ENCODE results near the gene PID1. TPM values are rescaled to one million over a fixed set of nuclear protein-coding genes. Genes with fewer than 3 reads are reported as not detected.

Gene PID1
- total RNA-seq (2021) (1.2 to 2.6 TPM (median 1.3 TPM) in 3 replicates), Bru-seq, nascent RNA (percentile 33 among the genes with signal in this experiment)
- long read RNA-seq, experiment 1, transcript PID1-203 (3 exons, 2,533 nt) = major isoform, 8 of 10 reads
- long read RNA-seq, experiment 1, partial matches to known transcripts = 0 of 10 reads
- long read RNA-seq, experiment 1, other reads (novel, unspliced or antisense) = 2 of 10 reads
- long read RNA-seq, experiment 2, partial matches to known transcripts = 0 of 2 reads
- long read RNA-seq, experiment 2, other reads (novel, unspliced or antisense) = 0 of 2 reads
- long read RNA-seq, experiment 3, partial matches to known transcripts = 0 of 1 reads
- long read RNA-seq, experiment 3, other reads (novel, unspliced or antisense) = 0 of 1 reads

- no peaks in the 10 kb centered on the region for H3K36me3 Mint-ChIP-seq
- DNase-seq (ENCODE audit: low spot score) (peak; percentile 38), ATAC-seq (peak; percentile 61)
- ChIA-PET POLR2A (no interaction called here), CTCF (interaction anchor here (0.6 to 1.1 kb wide), 3 partner anchors 9 to 173 kb away, joined by 3 to 4 read pairs (median 3); no protein-coding TSS in a partner anchor)
- H3K9me3 Mint-ChIP-seq = no peaks in the 10 kb centered on the region
- H3K27ac Mint-ChIP-seq = no peak within 1 kb of the TSS
- TF ChIP-seq MLX (CRISPR knock-in tag; IDR thresholded peaks at IDR 0.05) (no peak), NR1H2 (CRISPR knock-in tag; IDR thresholded peaks at IDR 0.05) (no peak), ZNF263 (CRISPR knock-in tag; IDR thresholded peaks at IDR 0.05; ENCODE audit: low read depth) (no peak), CREB1 (CRISPR knock-in tag; IDR thresholded peaks at IDR 0.05) (no peak), ETV6 (CRISPR knock-in tag; IDR thresholded peaks at IDR 0.05) (peak; percentile 49; the same call in 1 of the 2 replicates), ZBTB21 (CRISPR knock-in tag; IDR thresholded peaks at IDR 0.05; ENCODE audit: borderline replicate concordance) (no peak), CREM (CRISPR knock-in tag; IDR thresholded peaks at IDR 0.05) (no peak), E2F1 (CRISPR knock-in tag; IDR thresholded peaks at IDR 0.05) (no peak), TCF7 (CRISPR knock-in tag; IDR thresholded peaks at IDR 0.05; ENCODE audit: low read depth) (no peak), ESRRA (CRISPR knock-in tag; IDR thresholded peaks at IDR 0.05; ENCODE audit: borderline replicate concordance) (no peak), GTF2I (CRISPR knock-in tag; conservative IDR thresholded peaks at IDR 0.05) (no peak), CTCF (IDR thresholded peaks at IDR 0.05) (no peak), HMGXB4 (CRISPR knock-in tag; IDR thresholded peaks at IDR 0.05) (peak; percentile 82; the same call in 1 of the 2 replicates), TP53 (CRISPR knock-in tag; IDR thresholded peaks at IDR 0.05) (no peak), IRF1 (CRISPR knock-in tag; IDR thresholded peaks at IDR 0.05) (no peak), ZNF121 (CRISPR knock-in tag; IDR thresholded peaks at IDR 0.05) (no peak)
- TF ChIP-seq, protein P1, sequence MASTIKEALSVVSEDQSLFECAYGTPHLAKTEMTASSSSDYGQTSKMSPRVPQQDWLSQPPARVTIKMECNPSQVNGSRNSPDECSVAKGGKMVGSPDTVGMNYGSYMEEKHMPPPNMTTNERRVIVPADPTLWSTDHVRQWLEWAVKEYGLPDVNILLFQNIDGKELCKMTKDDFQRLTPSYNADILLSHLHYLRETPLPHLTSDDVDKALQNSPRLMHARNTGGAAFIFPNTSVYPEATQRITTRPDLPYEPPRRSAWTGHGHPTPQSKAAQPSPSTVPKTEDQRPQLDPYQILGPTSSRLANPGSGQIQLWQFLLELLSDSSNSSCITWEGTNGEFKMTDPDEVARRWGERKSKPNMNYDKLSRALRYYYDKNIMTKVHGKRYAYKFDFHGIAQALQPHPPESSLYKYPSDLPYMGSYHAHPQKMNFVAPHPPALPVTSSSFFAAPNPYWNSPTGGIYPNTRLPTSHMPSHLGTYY (CRISPR knock-in tag; IDR thresholded peaks at IDR 0.05) = no peak
- TF ChIP-seq, protein P2, sequence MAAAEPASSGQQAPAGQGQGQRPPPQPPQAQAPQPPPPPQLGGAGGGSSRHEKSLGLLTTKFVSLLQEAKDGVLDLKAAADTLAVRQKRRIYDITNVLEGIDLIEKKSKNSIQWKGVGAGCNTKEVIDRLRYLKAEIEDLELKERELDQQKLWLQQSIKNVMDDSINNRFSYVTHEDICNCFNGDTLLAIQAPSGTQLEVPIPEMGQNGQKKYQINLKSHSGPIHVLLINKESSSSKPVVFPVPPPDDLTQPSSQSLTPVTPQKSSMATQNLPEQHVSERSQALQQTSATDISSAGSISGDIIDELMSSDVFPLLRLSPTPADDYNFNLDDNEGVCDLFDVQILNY (CRISPR knock-in tag; IDR thresholded peaks at IDR 0.05) = 0 out of 2 replicates have a peak, but pooled peaks have one; percentile 34
- peaks cover 38% of the 10 kb centered on the region for H3K27me3 Mint-ChIP-seq (ENCODE audit: low read depth)
- H3K4me1 Mint-ChIP-seq = peaks cover 18% of the 10 kb centered on the region
- H3K4me3 Mint-ChIP-seq = peak within 1 kb of the TSS; percentile 70
These were observed at the start of gene PID1 for GRCh38 chr2:229270551-229271410. Gene PID1 (minus strand): TSS chr2:229271287. CDS start chr2:229271043, 244 bp downstream.
